Spleen (tissue), 11 donors: Measurements from ENCODE around the gene EIF2B2. TPM values are rescaled to one million over a fixed set of nuclear protein-coding genes. Genes with fewer than 3 reads are reported as not detected.
"Not testable (repeated sequence)": the region's sequence is repeated elsewhere in the genome, so short reads cannot be mapped to it uniquely, and the experiment has no call there.

Experiments used
- DNase-seq: peaks from one replicate; pipeline ENCODE4 v3.0.0-alpha.2; 2020
- H3K27ac ChIP-seq, 8 donors: fragments of 200-600 bp; sonication (generic) in 7 of 8; 1 replicate in 4 of 8; 2 replicates in 4 of 8; pipeline versions ENCODE4 v1.5.0 to v1.8.0; 2016 to 2021; ENCODE audit warnings: inconsistent platforms in 4 of 8, mild to moderate bottlenecking in 4 of 8, moderate library complexity in 1 of 8
- H3K27me3 ChIP-seq, 7 donors: fragments of 200-600 bp; sonication (generic) in 6 of 7; replicated peaks in 1 of 7; 1 replicate in 4 of 7; 2 replicates in 3 of 7; pipeline versions ENCODE4 v1.5.0 to v1.8.0; 2016 to 2021; ENCODE audit warnings: inconsistent platforms in 3 of 7, mild to moderate bottlenecking in 1 of 7
- H3K36me3 ChIP-seq, 6 donors: fragments of 200-600 bp; sonication (generic) in 5 of 6; 1 replicate in 4 of 6; 2 replicates in 2 of 6; pipeline versions ENCODE4 v1.5.0 to v1.8.0; 2016 to 2021; ENCODE audit warnings: inconsistent platforms in 2 of 6
- H3K4me1 ChIP-seq, 6 donors: fragments of 200-600 bp; sonication (generic) in 5 of 6; 1 replicate in 3 of 6; 2 replicates in 3 of 6; pipeline versions ENCODE4 v1.5.0 to v1.8.0; 2016 to 2021; ENCODE audit warnings: inconsistent platforms in 3 of 6
- H3K4me3 ChIP-seq, 8 donors: fragments of 200-600 bp; sonication (generic) in 7 of 8; 1 replicate in 4 of 8; 2 replicates in 4 of 8; pipeline versions ENCODE4 v1.5.0 to v1.8.0; 2016 to 2021; ENCODE audit warnings: inconsistent platforms in 4 of 8, mild to moderate bottlenecking in 4 of 8, moderate library complexity in 2 of 8
- H3K9me3 ChIP-seq, 8 donors: fragments of 200-600 bp; sonication (generic) in 7 of 8; 1 replicate in 4 of 8; 2 replicates in 4 of 8; pipeline versions ENCODE4 v1.5.0 to v1.8.0; 2016 to 2021; ENCODE audit warnings: inconsistent platforms in 4 of 8
- POLR2A ChIP-seq, 3 donors: fragments of 450-650 bp; IDR thresholded peaks; one replicate each; pipeline ENCODE4 v1.5.1; 2017; ENCODE audit warnings: antibody characterized with exemption in 3 of 3, mild to moderate bottlenecking in 1 of 3
- POLR2AphosphoS5 ChIP-seq, 3 donors: sonication (generic); formaldehyde crosslinking; IDR thresholded peaks; one replicate each; pipeline ENCODE4 v1.5.1; 2017; ENCODE audit warnings: antibody characterized with exemption in 3 of 3
- WGBS, 5 donors: extraction: QIAGEN DNeasy Blood & Tissue Kit in 3 of 5; methylation state at CpG; one replicate each; pipeline versions ENCODE4 v1.1.5 to v1.1.7; 2013 to 2018; 5-methylcytosine and 5-hydroxymethylcytosine counted together
- intact Hi-C: fragments of 100-400 bp; cut with DNase I; formaldehyde crosslinking; loops from one replicate; pipeline ENCODE4 v1.15.0; 2023; ENCODE audit warnings: low total_unique reads
- polyA plus RNA-seq, 3 donors: library from polyadenylated mRNA; stranded (reverse); fragments of 200-250 nt; gene quantifications; one replicate each; pipeline ENCODE4 v1.2.1, GENCODE V29; 2013
- total RNA-seq, 7 donors: library from RNA; depleted of rRNA in 3 of 7; stranded (reverse); fragments of >200 nt in 3 of 7; fragmentation: NEBNext Ultra II Directional in 4 of 7; extraction: Animal tissue kit (Norgen Biotek cat#: 25700) in 4 of 7; gene quantifications; one replicate each; pipeline versions ENCODE4 v1.1.0 to v1.2.1, GENCODE V29; 2016 to 2021
- TF ChIP-seq, protein P1 (sequence below), 11 experiments: fragments of 200-600 bp in 7 of 11; fragments of 450-650 bp in 4 of 11; sonication (generic) in 4 of 11; IDR thresholded peaks in 8 of 11; conservative IDR thresholded peaks in 3 of 11; 1 replicate in 7 of 11; 2 replicates in 4 of 11; pipeline versions ENCODE4 v1.4.0 to v1.8.0; 2016 to 2021; ENCODE audit warnings: antibody characterized with exemption in 11 of 11, inconsistent platforms in 4 of 11, mild to moderate bottlenecking in 1 of 11
- donor health status: healthy with polysubstance abuse.
- donor health status: DM: no; HTN: no; CAD: no; lungs with moderate emphysema.
- donor health status: DM: no; HTN: no; CAD: no.
- donor health status: Bipolar disorder and iron deficiency.
- donor health status: healthy.
- donor health status: DM: no; HTN: no; CAD: no.
- donor health status: DM: yes; HTN: yes; CAD: no.

The EIF2B2 gene
- total and polyA plus RNA-seq, 10 donors, result 16.0 to 38.1 (median 25.8) TPM

DNA sequence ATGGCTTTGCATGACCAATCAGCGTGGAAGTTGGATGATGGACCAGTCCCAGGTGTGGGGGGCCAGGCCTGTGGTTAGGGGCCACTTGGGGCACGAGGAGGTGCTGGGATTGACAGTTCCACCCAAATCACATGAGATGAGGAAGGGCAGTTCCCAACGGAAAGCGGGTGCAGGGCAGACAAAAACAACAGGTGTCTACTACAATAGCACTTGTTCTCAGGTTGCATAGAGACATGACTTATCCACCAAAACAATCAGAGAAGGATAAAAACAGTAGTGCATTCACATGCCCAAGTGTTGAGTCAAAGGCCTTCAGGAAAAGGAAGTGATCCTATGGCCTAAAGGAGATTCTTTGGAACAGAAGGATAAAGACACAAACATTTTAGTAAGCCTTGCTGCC is 14.6 kb upstream of the EIF2B2 start:
- no peak for DNase-seq
- 73 to 83% (median 78%) methylated on average over 4 of the region's 4 CpGs for WGBS, 5 donors
- TF ChIP-seq POLR2A (IDR thresholded peaks at IDR 0.05) (no peak), POLR2AphosphoS5 (IDR thresholded peaks at IDR 0.05) (no peak)
- TF ChIP-seq, protein P1, sequence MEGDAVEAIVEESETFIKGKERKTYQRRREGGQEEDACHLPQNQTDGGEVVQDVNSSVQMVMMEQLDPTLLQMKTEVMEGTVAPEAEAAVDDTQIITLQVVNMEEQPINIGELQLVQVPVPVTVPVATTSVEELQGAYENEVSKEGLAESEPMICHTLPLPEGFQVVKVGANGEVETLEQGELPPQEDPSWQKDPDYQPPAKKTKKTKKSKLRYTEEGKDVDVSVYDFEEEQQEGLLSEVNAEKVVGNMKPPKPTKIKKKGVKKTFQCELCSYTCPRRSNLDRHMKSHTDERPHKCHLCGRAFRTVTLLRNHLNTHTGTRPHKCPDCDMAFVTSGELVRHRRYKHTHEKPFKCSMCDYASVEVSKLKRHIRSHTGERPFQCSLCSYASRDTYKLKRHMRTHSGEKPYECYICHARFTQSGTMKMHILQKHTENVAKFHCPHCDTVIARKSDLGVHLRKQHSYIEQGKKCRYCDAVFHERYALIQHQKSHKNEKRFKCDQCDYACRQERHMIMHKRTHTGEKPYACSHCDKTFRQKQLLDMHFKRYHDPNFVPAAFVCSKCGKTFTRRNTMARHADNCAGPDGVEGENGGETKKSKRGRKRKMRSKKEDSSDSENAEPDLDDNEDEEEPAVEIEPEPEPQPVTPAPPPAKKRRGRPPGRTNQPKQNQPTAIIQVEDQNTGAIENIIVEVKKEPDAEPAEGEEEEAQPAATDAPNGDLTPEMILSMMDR (IDR thresholded peaks at IDR 0.05 in 8 of 11, conservative IDR thresholded peaks at IDR 0.05 in 3 of 11), result no peak

GRCh38 chr14:74988993-74989392 is 13.7 kb upstream of the EIF2B2 start:
- Histone ChIP-seq H3K27ac (no peak overlapping the region), H3K27me3 (no peaks in the 10 kb centered on the region), H3K36me3 (no peaks in the 10 kb centered on the region), H3K9me3 (no peaks in the 10 kb centered on the region), H3K4me3 (no peak overlapping the region), H3K4me1 (no peaks in the 10 kb centered on the region)
- WGBS, 5 donors, result 88 to 100% (median 92%) methylated on average over 1 of the region's 1 CpG
- no peak for DNase-seq
- TF ChIP-seq POLR2AphosphoS5 (IDR thresholded peaks at IDR 0.05), result no peak
- TF ChIP-seq POLR2A (IDR thresholded peaks at IDR 0.05), result no peak
- TF ChIP-seq, protein P1 (IDR thresholded peaks at IDR 0.05 in 8 of 11, conservative IDR thresholded peaks at IDR 0.05 in 3 of 11), result no peak
- intact Hi-C loops, result no loop called here

More for the DNA sequence above, 14.6 kb upstream of the EIF2B2 start:
- Histone ChIP-seq H3K4me3 (no peak overlapping the region), H3K27me3 (no peaks in the 10 kb centered on the region), H3K36me3 (no peaks in the 10 kb centered on the region), H3K27ac (no peak overlapping the region), H3K4me1 (no peaks in the 10 kb centered on the region), H3K9me3 (no peaks in the 10 kb centered on the region)
- intact Hi-C loops, result no loop called here

GRCh38 chr14:74994182-74994581 is 8.5 kb upstream of the EIF2B2 start:
- not testable (repeated sequence) for DNase-seq

GRCh38 chr14:74995781-74996180 is 6.9 kb upstream of the EIF2B2 start:
- peaks cover 0 to 10% (median 3%) of the 10 kb centered on the region in 8 donors for H3K9me3 ChIP-seq
- H3K27me3 ChIP-seq, intact Hi-C loops, H3K36me3 ChIP-seq, DNase-seq, H3K27ac ChIP-seq, H3K4me1 ChIP-seq, H3K4me3 ChIP-seq: not testable (repeated sequence)
- WGBS, 5 donors, result 88 to 97% (median 95%) methylated on average over 5 to 7 of the region's 7 CpGs

More at GRCh38 chr14:74994182-74994581, 8.5 kb upstream of the EIF2B2 start:
- H3K27ac ChIP-seq, H3K36me3 ChIP-seq, H3K27me3 ChIP-seq, intact Hi-C loops, H3K4me1 ChIP-seq, H3K4me3 ChIP-seq: not testable (repeated sequence)
- 94 to 100% (median 96%) methylated on average over 2 to 28 of the region's 28 CpGs for WGBS, 5 donors
- peaks cover 0 to 10% (median 3%) of the 10 kb centered on the region in 8 donors for H3K9me3 ChIP-seq

GRCh38 chr14:75001261-75001660 is 1.5 kb upstream of the EIF2B2 start:
- intact Hi-C loops, result no loop called here
- peaks cover 0 to 5% (median under 1%) of the 10 kb centered on the region in 8 donors for H3K9me3 ChIP-seq
- TF ChIP-seq, protein P1 (IDR thresholded peaks at IDR 0.05 in 8 of 11, conservative IDR thresholded peaks at IDR 0.05 in 3 of 11), result no peak
- TF ChIP-seq POLR2A (IDR thresholded peaks at IDR 0.05) (no peak), POLR2AphosphoS5 (IDR thresholded peaks at IDR 0.05) (no peak)
- H3K27ac ChIP-seq, result no peak overlapping the region
- WGBS, 5 donors, result 89 to 97% (median 94%) methylated on average over 2 of the region's 2 CpGs
- peaks cover 11 to 41% (median 31%) of the 10 kb centered on the region in 6 donors for H3K4me1 ChIP-seq
- H3K27me3 ChIP-seq, result no peaks in the 10 kb centered on the region
- peaks cover 0 to 22% (median 13%) of the 10 kb centered on the region in 6 donors for H3K36me3 ChIP-seq
- no peak overlapping the region for H3K4me3 ChIP-seq
- DNase-seq, result no peak
